HG03354 (cell line): Measurements from ENCODE around the gene MOGAT3.

ENCODE experiments used
- ATAC-seq: cut with Tn5 transposase; IDR thresholded peaks from one replicate; pipeline ENCODE4 v1.9.1; 2021; ENCODE audit warnings: mild to moderate bottlenecking; ENCODE audit not compliant: unreplicated experiment, poor library complexity, severe bottlenecking

Gene MOGAT3

DNA sequence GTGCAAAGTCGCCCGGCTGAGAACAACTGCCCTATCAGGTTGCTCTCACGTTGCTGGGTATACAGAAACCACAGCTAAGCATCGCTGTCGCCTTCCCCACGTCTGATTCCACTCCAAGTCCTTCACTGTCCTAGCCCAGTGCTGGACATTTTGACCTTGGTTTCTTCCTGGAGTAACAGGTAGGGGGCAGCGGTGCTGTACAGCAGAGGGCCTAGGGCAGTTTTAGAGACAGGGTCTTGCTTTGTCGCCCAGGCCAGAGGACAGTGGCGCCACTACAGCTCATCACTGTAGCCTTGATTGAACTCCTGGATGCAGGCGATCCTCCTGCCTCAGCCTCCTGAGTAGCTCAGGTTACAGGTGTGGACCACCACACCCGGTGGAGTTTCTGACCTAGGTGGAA is 34.2 kb upstream of the MOGAT3 start:
- no peak for ATAC-seq

DNA sequence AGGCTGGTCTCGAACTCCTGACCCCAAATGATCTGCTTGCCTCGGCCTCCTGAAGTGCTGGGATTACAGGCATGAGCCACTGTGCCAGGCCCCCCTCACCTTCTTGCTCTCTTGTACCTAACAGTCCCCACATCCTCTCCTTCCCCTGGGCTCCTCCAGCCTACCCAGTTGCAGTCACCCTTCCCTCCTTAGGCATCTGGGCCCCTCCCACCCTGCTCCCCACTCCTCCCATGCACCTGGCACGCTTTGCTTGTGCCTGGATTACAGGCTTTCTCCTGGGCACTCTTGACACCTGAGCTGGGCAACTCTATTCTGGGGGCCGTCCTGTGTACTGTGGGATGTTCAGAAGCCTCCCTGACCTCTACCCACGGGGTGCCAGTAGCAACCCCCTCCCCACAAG is 33.8 kb upstream of the MOGAT3 start:
- ATAC-seq = no peak

DNA sequence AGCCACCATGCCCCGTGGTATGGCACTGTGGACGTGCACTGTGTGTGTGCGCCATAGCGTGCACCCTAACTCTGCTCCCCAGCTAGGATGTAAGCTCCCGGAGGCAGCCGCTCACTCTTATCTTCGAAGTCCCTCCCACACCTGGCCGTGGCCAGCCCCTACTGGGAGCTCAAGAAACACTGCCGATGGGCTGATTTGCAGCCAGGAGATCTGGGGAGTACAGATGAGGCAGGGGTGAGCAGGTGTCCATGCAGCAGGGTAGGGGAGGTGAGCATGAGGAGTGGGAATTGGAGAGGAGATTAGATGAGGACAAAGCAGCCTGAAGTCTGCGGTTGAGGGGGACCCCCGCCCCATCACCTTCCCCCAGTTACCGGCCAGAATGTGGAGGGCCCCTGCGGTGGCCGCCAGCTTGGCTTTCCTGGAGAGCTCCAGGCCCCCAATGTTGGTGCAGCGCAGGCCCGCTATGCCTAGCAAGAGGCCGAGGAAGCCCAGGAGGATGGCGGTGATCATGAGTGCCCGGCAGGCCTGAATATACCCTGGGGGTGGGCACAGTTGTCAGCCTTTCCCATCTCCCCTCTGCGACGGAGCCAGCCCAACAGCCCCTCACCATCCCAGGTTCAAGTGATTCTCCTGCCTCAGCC is 33.2 kb upstream of the MOGAT3 start:
- ATAC-seq = no peak

DNA sequence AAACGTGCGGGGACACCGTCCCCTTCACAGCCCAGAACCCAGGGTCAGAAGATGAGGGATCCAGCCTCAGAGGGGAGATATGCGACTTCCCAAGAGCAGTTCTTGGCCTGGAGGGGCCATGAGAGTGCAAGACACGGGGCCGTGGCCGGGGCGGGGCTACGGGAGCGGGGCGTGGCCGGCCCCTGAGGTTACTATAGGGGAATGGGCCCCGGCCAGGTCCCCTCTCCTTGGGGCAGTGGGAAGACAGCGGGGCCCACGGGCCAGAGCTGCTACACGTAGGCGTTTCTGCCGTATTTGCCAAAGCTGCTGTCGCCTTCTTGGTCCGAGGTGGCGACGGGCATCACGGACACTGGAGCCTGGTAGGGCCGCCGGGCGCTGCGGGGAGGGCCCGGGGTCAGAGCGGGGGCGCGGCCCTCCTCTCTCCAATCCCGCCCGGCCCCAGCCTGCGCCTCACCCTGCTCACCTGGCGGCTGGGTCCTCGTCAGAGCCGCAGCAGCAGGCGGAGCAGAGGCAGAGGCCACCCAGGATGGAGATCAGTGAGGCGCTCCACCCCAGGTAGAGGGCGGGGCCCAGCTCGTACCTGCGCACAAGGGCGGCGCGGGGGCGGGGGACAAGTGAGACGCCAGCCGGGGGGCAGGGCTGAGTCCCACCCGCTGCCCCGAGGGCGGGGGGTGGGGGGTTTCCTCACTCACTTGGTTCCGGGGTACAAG is 31.5 kb upstream of the MOGAT3 start:
- ATAC-seq = no peak

DNA sequence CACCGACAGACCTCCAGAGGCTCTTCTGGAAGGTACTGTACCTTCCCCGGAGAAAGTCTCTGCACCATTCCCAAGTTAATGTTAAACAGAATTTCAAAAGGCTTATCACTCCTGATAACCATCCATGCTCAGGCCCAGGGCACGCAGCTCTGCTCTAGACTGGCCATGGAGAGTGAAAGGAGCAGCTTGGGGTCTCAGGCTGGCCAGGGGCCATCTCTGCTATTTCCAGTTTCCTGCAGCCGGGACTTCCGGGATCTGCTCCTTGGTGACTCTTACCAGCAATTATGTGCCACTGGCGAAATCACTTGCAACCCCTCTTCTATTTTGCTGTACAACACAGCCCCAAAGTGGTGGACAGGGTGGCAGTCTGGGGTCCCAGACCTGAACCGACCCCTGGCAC is 30.8 kb upstream of the MOGAT3 start:
- ATAC-seq = no peak

DNA sequence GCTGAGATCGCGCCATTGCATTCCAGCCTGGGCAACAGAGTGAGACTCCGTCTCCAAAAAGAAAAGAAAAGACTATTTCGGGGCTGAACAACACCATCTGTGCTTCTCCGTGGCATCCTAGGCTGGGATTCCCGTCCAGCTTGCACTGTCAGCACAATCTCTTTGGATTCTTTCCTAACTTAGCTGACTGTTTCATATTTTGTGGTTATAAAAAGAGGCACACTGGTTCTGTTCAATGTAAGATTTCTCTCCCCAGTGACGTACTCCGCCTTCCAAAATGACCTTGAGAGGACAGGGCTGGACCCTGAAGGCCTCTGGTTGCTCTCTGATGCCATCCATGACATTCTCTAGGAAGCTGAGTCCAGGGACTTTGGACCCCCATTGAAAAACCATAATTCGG is 25.9 kb upstream of the MOGAT3 start:
- no peak for ATAC-seq

DNA sequence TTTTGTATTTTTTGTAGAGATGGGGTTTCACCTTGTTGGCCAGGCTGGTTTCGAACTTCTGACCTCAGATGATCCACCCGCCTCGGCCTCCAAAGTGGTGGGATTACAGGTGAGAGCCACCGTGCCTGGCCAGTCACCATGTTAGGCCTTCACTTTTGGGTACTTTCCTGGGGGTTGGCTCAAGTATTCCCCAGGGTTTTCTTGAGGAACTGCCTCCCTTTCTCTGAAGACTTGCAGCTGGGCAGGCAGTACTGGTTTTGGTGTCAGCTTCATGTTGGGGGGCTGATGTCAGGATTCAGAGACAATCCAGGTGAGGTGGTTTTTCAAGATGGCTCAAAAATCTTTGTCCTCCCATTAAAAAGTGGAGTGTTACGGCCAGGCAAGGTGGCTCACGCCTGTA is 24.8 kb upstream of the MOGAT3 start:
- ATAC-seq = no peak

DNA sequence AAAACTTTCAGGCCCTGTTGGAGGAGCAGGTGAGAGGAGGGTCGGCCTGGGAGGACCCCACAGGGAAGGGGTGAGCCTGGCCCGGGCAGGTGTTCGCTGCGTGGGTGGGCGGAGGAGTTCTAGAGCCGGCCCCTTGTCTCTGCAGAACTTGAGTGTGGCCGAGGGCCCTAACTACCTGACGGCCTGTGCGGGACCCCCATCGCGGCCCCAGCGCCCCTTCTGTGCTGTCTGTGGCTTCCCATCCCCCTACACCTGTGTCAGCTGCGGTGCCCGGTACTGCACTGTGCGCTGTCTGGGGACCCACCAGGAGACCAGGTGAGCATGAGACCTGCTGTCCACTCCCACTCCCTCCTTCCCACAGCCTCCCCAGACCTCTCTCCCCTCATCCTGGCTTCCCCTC is 22.7 kb upstream of the MOGAT3 start:
- no peak for ATAC-seq

DNA sequence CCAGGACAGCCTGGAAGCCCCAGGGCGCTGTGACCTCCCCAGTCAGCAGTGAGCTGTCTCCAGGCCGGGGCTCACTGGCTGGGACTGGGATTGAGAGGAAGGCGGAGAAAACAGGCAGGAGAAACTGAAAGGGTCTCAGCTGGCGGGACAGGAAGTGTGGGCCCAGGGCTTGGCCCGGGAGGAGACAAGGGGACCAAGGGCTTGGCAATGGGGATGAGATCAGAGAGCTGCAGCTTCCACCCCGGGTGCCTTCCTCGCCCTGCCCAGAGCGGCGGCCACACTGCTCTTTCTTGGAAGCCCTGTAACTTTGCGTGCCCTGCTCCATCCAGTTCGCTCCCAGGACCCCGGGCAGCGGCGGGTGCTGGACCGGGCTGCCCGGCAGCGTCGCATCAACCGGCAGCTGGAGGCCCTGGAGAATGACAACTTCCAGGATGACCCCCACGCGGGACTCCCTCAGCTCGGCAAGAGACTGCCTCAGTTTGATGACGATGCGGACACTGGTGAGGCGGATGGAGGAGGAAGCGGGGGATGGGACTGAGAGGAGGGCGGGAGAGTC is 21.5 kb upstream of the MOGAT3 start:
- ATAC-seq = no peak

DNA sequence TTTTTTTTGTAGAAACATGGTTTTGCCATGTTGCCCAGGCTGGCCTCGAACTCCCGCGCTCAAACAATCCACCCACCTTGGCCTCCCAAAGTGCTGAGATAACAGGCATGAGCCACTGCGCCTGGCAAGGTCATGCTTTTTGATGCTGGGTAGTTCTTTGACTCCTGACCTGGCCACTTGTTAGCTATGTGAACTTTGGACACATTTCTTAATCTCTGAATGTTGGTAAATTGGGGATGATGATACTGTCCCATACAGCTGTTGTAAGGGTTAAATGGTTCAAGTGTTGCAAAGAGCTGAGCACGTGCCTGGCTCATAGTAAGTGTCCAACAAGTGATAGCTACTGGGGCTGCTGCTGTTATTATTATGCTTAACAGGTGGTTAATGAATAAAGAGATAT is 19.5 kb upstream of the MOGAT3 start:
- no peak for ATAC-seq

DNA sequence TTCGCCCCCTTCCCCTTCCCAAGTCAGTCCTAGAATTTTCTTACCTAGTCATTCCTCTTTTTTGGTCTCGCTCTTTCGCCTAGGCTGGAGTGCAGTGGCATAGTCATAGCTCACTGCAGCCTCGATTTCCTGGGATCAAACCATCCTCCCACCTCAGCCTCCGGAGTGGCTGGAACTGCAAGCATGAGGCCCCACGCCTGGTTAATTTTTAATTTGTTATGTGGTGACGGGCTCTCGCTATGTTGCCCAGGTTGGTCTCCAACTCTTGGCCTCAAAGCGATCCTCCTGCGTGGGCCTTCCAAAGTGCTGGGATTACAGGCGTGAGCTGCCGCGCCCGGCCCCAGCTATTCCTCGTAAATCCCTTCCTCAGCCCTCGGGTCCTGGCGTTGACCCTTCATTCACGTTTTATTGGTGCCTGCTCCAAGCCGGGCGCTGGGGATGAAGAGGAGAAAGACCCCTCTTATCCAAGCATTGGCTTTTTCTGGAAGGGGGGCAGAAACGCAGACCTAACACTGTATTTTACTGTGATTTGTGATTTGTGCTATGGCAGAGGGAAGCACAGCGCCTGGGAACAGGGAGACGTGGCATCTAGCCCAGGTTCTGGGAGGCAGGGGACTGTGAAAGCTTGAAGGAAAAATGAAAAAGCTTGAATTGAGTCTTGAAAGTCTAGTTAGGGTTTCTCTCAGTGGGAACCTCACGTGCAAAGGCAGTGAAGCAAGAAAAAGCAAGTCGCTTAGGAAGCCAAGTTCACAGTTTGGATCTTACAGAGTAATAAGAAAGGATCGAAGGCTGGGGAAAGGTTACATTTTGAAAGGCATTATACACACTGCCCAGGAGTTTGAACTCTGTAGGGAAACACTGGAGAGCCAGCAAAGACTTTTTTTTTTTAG is 17.6 kb upstream of the MOGAT3 start:
- ATAC-seq = peak; percentile 26

DNA sequence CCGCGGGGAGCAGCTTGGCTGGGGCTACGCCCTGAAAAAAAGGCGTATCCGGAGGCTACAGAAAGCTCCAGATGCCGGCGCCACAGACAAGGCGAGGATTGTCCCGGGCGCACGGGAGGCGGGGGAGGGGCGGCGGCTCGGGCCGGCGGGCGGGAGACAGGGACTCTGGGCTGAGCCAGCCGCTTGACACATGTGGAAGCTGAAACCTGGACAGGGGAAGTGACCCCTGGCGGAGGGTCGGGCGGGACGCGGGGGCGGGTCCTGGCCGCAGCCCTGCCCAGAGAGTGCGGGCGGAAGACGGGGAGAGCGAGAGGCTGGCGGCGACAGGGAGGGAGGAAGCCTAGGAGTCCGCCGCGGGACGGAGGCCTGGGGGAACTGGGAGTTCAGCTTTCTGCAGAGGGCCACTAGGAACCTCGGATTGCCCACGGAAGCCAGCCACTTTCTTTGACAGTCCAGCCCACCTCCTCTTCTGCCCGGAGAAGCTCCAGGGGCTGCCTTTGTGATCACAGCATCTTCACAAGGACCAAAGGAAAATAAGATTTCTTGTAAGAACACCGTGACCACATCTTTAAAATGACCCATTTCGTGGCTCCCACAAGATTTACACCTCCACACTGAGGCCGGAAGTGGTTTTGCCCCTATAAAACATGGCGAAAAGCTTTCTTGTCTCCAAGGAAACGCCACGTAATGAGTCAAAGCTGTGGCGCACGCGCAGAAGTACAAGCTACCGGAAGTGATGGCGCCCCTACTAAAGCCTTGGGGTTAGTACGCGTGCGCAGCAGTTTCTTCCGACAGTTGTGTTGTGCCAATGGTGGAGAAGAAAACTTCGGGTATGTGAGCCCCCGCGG is 16.8 kb upstream of the MOGAT3 start, which contains the start of the genes PLOD3 and ZNHIT1:
Gene PLOD3, minus strand, starts transcription at position 194 of the 848 bp plus-strand sequence. CDS start 307 bp downstream, outside the sequence.
Gene ZNHIT1, plus strand, starts transcription at position 778 of the 848 bp plus-strand sequence. Its CDS starts 31 bp downstream, at position 809.
- ATAC-seq = peak; percentile 66

DNA sequence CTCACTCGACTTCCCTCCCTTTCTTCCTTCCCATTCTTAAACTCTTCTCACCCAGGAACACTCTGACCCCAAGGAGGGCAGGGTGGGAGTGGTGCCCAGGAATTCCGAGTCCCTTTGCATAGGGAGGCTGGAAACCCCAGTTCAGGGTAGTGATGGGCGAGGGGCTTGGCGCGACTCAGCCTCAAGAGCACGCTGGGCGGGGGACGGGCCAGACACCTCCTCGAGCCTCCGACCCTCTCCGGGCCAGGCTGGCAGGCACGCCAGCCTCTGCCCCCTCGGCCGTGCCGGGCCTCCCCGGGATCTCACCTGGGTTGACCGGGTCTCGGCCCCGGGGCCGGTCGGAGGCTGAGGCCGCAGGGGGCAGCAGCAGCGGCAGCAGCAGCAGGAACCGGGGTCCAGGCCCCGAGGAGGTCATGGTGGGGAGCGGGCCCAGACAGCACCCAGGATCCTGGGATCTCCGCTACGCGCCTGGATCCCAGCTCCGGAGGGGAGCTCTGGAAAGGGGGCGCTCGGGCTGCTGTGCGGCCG is 16.1 kb upstream of the MOGAT3 start:
- ATAC-seq = peak; percentile 24

DNA sequence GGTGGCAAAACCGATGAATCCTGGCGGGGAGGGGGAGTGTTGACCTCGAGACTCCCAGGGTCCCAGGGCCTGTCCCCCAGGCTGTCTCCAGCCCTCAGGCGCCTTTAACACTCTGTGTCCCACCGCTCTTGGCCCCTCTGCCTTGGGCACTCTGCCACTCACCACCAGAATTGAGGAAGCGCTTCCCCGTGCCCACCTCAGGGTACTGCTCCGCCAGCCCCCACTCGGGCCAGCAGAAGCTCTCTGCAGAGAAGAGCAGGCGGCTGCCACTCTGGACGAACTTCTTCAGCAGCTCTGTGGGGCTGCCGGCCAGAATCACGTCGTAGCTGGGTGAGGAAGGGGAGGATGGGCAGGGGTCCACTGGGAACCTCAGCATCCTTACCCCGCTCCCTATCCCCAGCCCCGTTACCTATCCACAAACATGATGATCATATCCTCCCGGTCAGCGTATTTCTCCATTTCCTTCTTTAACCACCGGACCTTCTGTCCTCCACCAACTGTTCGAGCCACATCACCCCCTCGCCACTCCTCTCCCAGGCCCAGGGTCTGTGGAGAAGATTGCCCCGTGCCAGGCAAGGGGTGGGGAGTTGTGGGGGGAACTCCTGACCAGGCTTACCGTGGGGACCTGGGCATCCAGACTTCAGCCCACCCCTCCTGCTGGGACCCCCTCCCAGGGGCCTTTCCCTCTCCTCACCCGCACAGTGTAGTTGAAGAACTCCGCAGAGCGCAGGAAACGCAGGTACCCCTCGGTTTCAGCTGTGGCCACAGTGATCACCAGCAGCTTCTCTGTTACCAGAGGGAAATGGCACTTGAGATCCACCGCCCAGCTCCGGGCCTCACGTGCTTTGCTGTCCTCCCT is 15.4 kb upstream of the MOGAT3 start:
- no peak for ATAC-seq

DNA sequence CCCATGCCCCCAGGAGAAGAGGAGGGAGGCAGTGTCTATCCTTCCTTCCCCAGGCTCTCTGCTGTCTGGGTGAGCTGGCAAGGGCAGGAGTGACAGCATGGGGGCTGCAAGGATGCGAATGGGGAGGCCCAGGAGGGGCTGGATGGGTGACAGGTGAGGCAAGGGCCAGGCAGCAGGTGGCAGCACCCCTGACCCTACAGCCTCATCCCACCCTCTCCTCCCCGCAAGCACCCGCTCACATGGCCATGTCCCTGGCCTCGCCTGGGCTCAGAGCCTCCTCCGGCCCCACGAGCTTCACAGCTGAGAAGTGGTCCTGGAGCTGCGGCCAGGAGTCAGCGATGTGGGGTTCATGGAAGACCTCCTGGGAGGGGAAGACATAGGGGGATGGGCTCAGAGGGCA is 11.2 kb upstream of the MOGAT3 start:
- ATAC-seq = no peak

DNA sequence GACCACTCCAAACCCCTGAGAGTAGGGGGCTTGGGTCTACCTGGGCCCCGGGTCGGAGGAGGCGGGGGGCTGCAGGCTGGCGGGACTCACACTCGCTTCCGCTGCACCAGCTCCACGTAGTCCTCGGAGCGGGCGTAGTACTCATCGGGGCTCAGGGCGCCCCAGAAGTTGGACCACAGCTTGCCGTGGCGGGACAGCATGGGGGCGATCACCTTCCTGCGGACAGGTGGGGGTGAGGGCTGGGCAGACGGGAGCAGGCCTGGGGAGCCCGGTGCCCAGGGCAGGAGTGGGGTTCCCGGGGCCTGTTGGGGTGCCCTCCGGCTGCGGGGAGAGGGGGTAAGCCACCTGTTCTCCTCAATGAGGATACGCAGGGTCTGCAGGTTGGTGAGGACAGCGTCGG is 10.7 kb upstream of the MOGAT3 start:
- no peak for ATAC-seq

DNA sequence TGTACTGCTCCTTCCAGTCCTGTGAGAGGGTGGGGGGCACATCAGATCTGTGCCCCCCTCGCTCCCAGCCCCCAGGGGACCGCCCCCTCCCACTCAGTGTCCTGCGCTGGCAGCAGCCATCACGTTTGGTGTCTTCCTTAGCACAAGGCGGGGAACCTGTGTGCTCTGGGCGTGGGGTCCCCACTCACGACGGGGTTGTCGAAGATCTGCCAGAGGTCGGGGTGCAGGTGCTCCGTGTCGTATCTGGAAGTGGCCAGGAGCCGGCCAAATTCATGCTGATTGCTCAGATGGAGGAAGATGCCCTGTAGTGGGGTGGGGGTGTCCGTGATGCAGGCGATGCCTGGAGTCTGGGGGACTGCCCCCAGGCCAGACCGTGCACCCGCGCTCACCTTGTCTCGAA is 9.3 kb upstream of the MOGAT3 start:
- no peak for ATAC-seq

DNA sequence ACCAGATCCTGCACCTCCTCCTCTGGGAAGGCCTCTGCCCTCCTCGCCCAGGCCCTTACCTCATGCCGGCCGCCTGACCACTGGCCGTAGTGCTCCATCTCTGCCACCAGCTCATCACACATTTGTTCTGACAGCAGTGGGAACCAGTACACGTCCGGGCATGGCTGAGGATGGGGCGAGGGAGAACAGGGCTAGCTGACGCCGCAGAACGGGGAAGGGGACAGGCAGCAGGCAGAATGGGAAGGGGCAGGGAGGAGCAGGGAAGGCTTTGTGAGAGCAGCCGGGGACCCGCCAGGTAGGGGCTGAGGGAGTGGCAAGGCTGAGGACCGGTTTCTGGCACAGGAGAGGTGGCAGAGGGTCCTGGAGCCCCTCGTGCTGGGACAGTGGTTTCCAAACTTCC is 8.0 kb upstream of the MOGAT3 start:
- ATAC-seq = no peak
